Upper lobe of left lung (tissue), 4 donors: ENCODE measurements around the gene SMYD3.

Experiments used
- CTCF ChIP-seq, 6 experiments: fragments of 450-650 bp in 4 of 6; fragments of 200-600 bp in 2 of 6; sonication (generic) in 2 of 6; IDR thresholded peaks; one replicate each; pipeline ENCODE4 v1.5.1; 2016 to 2019; ENCODE audit warnings: antibody characterized with exemption in 6 of 6
- EP300 ChIP-seq, 4 donors: sonication (generic); formaldehyde crosslinking; IDR thresholded peaks; one replicate each; pipeline ENCODE4 v1.5.1; 2017; ENCODE audit warnings: antibody characterized with exemption in 4 of 4, control low read depth in 2 of 4
- POLR2A ChIP-seq, 4 donors: fragments of 450-650 bp; IDR thresholded peaks; one replicate each; pipeline ENCODE4 v1.5.1; 2016 to 2017; ENCODE audit warnings: antibody characterized with exemption in 4 of 4, mild to moderate bottlenecking in 2 of 4

- TF ChIP-seq CTCF (IDR thresholded peaks at IDR 0.05) (no peak), POLR2A (IDR thresholded peaks at IDR 0.05) (no peak), EP300 (IDR thresholded peaks at IDR 0.05) (no peak)
Measured at GRCh38 chr1:245773344-245773743, 733.7 kb downstream of the SMYD3 start.
